A549 (cell line): ENCODE measurements around the gene KRTAP3-2.

Experiments used
- EP300 ChIP-seq, 2 experiments: fragments of >200 bp; sonication (Bioruptor Twin); formaldehyde crosslinking; IDR thresholded peaks; 2 replicates in 1 of 2; 3 replicates in 1 of 2; pipeline ENCODE4 v1.6.1; 2016 to 2017
- ESRRA ChIP-seq: fragments of 150-350 bp; IDR thresholded peaks from 2 replicates; pipeline ENCODE4 v1.6.1; 2014; ENCODE audit warnings: mild to moderate bottlenecking, low read length, borderline replicate concordance
- KDM5A ChIP-seq: fragments of 200-600 bp; sonication (generic); IDR thresholded peaks from 2 replicates; pipeline ENCODE4 v1.6.1; 2016; ENCODE audit warnings: antibody characterized with exemption, mild to moderate bottlenecking
- POLR2A ChIP-seq: IDR thresholded peaks from 2 replicates; pipeline ENCODE4 v1.6.1; 2012; ENCODE audit warnings: mild to moderate bottlenecking, low read length
- RAD21 ChIP-seq, 2 experiments: fragments of >200 bp in 1 of 2; sonication (Bioruptor Twin) in 1 of 2; formaldehyde crosslinking in 1 of 2; IDR thresholded peaks in 1 of 2; conservative IDR thresholded peaks in 1 of 2; 2 replicates in 1 of 2; 3 replicates in 1 of 2; pipeline ENCODE4 v1.6.1; 2012 to 2018; ENCODE audit warnings: inconsistent platforms in 1 of 2
- RFX5 ChIP-seq: fragments of 450-650 bp; IDR thresholded peaks from 2 replicates; pipeline ENCODE4 v1.7.1; 2014; ENCODE audit warnings: antibody characterized with exemption, mild to moderate bottlenecking, moderate library complexity
- ZFP36 ChIP-seq: fragments of 450-650 bp; IDR thresholded peaks from 2 replicates; pipeline ENCODE4 v1.6.1; 2014; ENCODE audit warnings: borderline replicate concordance; ENCODE audit not compliant: partially characterized antibody
- ZSCAN20 ChIP-seq: fragments of 250-450 bp; sonication (Bioruptor Pico); IDR thresholded peaks from 2 replicates; pipeline ENCODE4 v1.8.0; 2022; ENCODE audit warnings: mild to moderate bottlenecking, moderate library complexity
- TF ChIP-seq, protein P1 (sequence below): fragments of >200 bp; sonication (Bioruptor Twin); formaldehyde crosslinking; IDR thresholded peaks from 3 replicates; pipeline ENCODE4 v1.5.1; 2016
- TF ChIP-seq, protein P2 (sequence below): IDR thresholded peaks from 2 replicates; pipeline ENCODE4 v1.6.1; 2012

DNA sequence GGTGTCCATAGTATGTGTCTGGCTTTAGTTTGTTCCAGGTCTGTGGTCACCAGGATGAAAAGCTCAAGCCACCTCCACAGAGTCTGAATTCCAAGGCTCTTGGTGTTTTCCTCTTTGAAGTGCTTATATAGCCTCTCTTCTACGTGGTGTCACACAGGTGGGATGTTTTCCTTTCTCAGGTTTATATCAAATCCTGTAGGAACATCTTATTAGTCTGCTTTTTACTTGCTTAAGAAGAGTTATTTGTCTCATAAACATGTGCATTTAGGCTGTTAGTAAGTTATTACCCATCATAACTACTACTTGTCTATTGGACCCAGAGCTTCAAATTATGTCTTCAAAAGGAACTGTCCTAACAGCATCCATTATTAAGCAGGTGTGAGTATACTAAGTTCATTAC, 32.9 kb downstream of the KRTAP3-2 start, which contains the start of gene KRT39:
- TF ChIP-seq, protein P1, sequence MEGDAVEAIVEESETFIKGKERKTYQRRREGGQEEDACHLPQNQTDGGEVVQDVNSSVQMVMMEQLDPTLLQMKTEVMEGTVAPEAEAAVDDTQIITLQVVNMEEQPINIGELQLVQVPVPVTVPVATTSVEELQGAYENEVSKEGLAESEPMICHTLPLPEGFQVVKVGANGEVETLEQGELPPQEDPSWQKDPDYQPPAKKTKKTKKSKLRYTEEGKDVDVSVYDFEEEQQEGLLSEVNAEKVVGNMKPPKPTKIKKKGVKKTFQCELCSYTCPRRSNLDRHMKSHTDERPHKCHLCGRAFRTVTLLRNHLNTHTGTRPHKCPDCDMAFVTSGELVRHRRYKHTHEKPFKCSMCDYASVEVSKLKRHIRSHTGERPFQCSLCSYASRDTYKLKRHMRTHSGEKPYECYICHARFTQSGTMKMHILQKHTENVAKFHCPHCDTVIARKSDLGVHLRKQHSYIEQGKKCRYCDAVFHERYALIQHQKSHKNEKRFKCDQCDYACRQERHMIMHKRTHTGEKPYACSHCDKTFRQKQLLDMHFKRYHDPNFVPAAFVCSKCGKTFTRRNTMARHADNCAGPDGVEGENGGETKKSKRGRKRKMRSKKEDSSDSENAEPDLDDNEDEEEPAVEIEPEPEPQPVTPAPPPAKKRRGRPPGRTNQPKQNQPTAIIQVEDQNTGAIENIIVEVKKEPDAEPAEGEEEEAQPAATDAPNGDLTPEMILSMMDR: no peak
- no peak for TF ChIP-seq EP300 (IDR thresholded peaks at IDR 0.05)
- TF ChIP-seq RFX5: no peak
- TF ChIP-seq ZFP36: no peak
- no peak for TF ChIP-seq KDM5A
- TF ChIP-seq POLR2A: no peak
- no peak for TF ChIP-seq ZSCAN20
- TF ChIP-seq RAD21 (conservative IDR thresholded peaks at IDR 0.05 in 1 of 2, IDR thresholded peaks at IDR 0.05 in 1 of 2): no peak
- TF ChIP-seq ESRRA: no peak
- TF ChIP-seq, protein P2, sequence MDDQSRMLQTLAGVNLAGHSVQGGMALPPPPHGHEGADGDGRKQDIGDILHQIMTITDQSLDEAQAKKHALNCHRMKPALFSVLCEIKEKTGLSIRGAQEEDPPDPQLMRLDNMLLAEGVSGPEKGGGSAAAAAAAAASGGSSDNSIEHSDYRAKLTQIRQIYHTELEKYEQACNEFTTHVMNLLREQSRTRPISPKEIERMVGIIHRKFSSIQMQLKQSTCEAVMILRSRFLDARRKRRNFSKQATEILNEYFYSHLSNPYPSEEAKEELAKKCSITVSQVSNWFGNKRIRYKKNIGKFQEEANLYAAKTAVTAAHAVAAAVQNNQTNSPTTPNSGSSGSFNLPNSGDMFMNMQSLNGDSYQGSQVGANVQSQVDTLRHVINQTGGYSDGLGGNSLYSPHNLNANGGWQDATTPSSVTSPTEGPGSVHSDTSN: no peak
